ENCODE results near the gene FABP1.

FABP1 gene

DNA sequence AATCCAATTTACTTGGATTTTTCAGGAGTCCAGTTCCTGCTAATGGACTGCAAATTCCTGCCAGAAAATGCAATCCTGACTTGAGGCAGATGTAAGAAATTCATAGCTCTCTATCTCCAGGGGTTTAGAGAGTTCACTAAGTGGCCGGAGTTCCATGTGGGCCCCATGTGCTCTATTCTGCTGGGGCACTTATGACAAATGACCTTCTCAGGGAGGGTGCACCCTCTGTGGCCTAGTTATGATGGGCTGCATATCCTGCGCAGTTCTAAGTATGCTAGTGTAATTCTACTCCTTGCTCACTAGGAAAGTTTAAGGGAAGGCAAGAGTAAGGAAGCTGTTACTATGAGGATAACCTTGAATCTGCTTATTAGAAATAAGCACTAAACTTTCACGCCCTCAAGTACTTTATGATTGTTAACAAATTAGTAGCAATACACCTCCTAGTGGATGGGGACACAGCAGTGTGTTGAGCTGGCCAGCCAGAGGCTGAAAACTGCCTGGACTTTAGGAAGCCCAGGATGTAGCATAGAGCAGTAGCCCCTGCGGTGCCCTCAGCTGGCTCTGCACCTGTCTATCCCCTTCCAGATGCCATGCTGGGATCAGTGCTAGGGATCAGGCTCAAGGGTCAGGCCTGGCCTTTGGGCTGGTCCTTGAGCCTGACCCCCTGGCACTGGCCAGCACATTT, 45.8 kb downstream of the FABP1 start:
- peak; percentile 13 for DNase-seq (ENCODE audit: low spot score)

DNA sequence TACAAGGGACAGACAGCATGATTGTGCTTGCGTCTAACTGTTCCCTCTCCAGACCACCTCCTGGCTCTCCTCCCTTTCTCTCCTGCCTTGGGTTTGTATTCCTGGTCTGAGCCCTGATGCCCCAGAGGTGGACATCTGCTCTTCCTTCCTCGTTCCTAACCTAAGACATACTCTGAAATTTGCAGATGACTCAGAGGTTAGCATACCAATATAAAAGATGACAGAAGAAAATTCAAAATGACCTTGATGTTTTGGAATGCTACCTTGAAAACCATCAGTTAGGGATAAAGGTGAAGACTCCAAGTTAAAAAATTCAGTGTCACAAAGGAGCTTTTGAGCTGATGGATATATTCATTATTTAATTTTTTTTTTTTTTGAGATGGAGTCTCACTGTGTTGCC, 47.3 kb downstream of the FABP1 start:
- no peak for DNase-seq (ENCODE audit: low spot score)

DNA sequence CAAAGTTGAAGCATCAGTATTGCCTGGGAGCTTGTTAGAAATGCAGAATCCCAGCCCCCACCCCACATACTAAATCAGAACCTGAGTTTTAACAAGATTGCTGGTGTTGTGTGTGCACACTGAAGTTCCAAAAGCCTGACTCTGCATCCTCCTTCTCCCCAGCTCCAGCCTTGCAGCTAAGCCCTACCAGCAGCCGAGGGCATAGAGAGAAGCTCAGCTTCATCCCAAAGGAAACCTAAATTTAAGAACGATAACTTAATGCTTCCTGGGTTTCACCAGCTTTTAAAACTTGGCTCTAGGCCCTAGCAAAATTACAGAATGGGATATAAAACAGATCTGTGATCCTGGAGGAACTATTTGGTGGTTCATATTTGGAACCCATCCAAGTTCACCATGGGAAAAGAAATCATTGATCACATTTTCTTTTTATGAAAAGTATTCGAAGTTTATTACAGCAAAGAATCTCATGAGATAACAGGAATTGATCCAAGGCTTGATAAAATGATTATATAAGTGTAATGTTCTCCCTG, 49.2 kb downstream of the FABP1 start:
- no peak for DNase-seq (ENCODE audit: low spot score)

DNA sequence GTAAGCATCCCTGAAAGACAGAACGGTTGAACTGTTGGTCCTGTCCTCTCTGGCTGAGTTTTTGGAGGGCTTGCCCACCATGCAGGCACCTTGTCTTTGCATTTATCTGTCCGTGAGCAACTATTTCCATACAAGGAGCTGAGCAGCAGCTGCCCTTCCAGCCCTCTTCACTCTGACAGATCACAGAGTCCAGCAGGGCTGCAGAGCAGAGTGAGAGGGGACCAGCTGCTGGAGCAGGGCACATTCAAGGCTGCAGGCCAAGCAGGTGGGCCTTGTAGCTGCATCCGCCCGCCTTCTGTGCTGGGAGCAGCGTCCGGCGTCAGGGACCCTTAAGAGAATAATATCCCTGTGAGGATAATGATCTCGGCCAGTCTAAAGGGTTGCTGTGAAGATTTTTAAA, 50.8 kb downstream of the FABP1 start:
- no peak for DNase-seq (ENCODE audit: low spot score)

DNA sequence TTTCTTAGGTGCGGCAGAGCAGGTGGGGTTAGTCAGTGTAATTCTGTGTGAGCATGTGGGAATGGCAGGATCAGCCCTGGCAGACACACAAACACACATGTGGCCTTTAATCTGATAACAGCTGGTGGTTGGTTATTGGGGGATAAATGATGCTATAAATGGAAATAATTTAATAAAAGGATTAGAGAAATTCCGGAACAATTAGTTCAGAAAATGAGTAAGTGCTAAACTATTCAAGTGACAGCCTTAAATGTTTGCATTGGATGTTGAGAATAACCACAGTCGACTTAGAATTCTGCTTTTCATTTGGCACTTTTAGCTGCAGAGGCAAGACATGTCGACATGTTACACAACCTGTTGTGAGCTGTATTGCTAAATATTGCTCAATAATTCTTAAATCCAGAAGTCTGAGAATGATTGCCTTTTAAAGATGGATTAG, 53.0 kb downstream of the FABP1 start:
- no peak for DNase-seq (ENCODE audit: low spot score)

DNA sequence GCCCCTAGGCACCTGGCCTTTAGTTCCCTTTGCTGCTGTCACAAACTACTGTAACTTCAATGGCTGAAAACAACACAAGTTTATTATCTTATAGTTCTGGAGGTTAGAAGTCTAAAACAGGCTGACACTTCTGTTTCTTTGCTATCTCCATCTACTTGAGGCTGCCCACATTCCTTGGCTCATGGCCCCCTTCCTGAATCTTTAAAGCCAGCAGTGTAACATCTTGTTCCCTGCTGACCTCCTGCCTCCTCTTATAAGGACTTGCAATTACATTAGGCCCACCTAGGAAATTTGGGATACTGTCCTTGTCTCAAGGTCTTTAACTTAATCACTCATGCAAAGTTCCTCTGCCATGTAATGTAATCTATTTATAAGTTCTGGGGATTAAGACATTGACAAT, 53.7 kb downstream of the FABP1 start:
- no peak for DNase-seq (ENCODE audit: low spot score)
